HepG2 (cell line): ENCODE measurements around the gene UNG. TPM values are rescaled to one million over a fixed set of nuclear protein-coding genes. Genes with fewer than 3 reads are reported as not detected.

Experiments
- ELF4 ChIP-seq: sonication (generic); formaldehyde crosslinking; IDR thresholded peaks from 2 replicates; pipeline ENCODE4 v1.5.0; 2020; ENCODE audit warnings: missing genetic modification reagents, mild to moderate bottlenecking, moderate library complexity, borderline replicate concordance
- GABPB1 ChIP-seq: IDR thresholded peaks from 2 replicates; pipeline ENCODE4 v1.6.1; 2016; ENCODE audit warnings: mild to moderate bottlenecking, missing genetic modification reagents, moderate library complexity, missing compliant biosample characterization
- JDP2 ChIP-seq: sonication (generic); formaldehyde crosslinking; IDR thresholded peaks from 2 replicates; pipeline ENCODE4 v1.8.1; 2022; ENCODE audit warnings: missing genetic modification reagents, borderline replicate concordance
- MED1 ChIP-seq: sonication (generic); formaldehyde crosslinking; IDR thresholded peaks from 2 replicates; pipeline ENCODE4 v1.4.0; 2020; ENCODE audit warnings: missing genetic modification reagents
- PCBP2 ChIP-seq: fragments of 200-400 bp; formaldehyde crosslinking; optimal IDR thresholded peaks from 2 replicates; pipeline ENCODE3; 2018; ENCODE audit warnings: low read length, low read depth; ENCODE audit not compliant: poor library complexity, severe bottlenecking
- SNAPC4 ChIP-seq: sonication (generic); formaldehyde crosslinking; IDR thresholded peaks from 2 replicates; pipeline ENCODE4 v1.4.0; 2020; ENCODE audit warnings: mild to moderate bottlenecking, missing genetic modification reagents
- XRCC5 ChIP-seq: fragments of 200-400 bp; formaldehyde crosslinking; optimal IDR thresholded peaks from 2 replicates; pipeline ENCODE3; 2017; ENCODE audit warnings: mild to moderate bottlenecking, low read length
- ZFX ChIP-seq: sonication (generic); formaldehyde crosslinking; IDR thresholded peaks from 2 replicates; pipeline ENCODE4 v1.4.0; 2020; ENCODE audit warnings: mild to moderate bottlenecking, low read depth, missing genetic modification reagents, moderate library complexity
- ZNF275 ChIP-seq: sonication (generic); formaldehyde crosslinking; IDR thresholded peaks from 2 replicates; pipeline ENCODE4 v1.8.0; 2022; ENCODE audit warnings: missing genetic modification reagents, mild to moderate bottlenecking, inconsistent platforms, borderline replicate concordance
- ZNF280B ChIP-seq: sonication (generic); formaldehyde crosslinking; IDR thresholded peaks from 2 replicates; pipeline ENCODE4 v1.5.0; 2020; ENCODE audit warnings: missing genetic modification reagents, mild to moderate bottlenecking, borderline replicate concordance
- ZNF558 ChIP-seq: sonication (generic); formaldehyde crosslinking; IDR thresholded peaks from 2 replicates; pipeline ENCODE4 v1.9.0; 2022; ENCODE audit warnings: mild to moderate bottlenecking, missing genetic modification reagents, borderline replicate concordance
- ZNF746 ChIP-seq: sonication (generic); formaldehyde crosslinking; IDR thresholded peaks from 2 replicates; pipeline ENCODE4 v1.8.0; 2022; ENCODE audit warnings: mild to moderate bottlenecking, missing genetic modification reagents
- ZSCAN25 ChIP-seq: sonication (generic); formaldehyde crosslinking; IDR thresholded peaks from 2 replicates; pipeline ENCODE4 v1.8.0; 2022; ENCODE audit warnings: mild to moderate bottlenecking, missing genetic modification reagents
- polyA plus RNA-seq, 8 experiments: library from polyadenylated mRNA; depleted of rRNA in 3 of 8; stranded (reverse) in 7 of 8; unstranded in 1 of 8; fragments of >200 nt; fragmentation: Illumina TruSeq in 4 of 8; extraction: Trizol in 4 of 8; gene quantifications; 2 replicates each; pipeline versions ENCODE4 v1.2.1 to v1.2.3, GENCODE V29; 2011 to 2016; ENCODE audit warnings: low read depth in 4 of 8, missing spikeins in 1 of 8, mixed read lengths in 1 of 8; ENCODE audit not compliant: insufficient read depth in 1 of 8
- total RNA-seq, 5 experiments: library from RNA; depleted of rRNA; stranded (reverse); fragments of >200 nt; fragmentation: Illumina TruSeq; extraction: Trizol; gene quantifications; 2 replicates each; pipeline ENCODE4 v1.2.3, GENCODE V29; 2016; ENCODE audit warnings: low read depth in 1 of 5
- TF ChIP-seq, protein P1 (sequence below): sonication (generic); formaldehyde crosslinking; IDR thresholded peaks from 2 replicates; pipeline ENCODE4 v1.5.0; 2020; ENCODE audit warnings: missing genetic modification reagents
- TF ChIP-seq, protein P2 (sequence below): sonication (generic); formaldehyde crosslinking; IDR thresholded peaks from 2 replicates; pipeline ENCODE4 v1.5.1; 2020; ENCODE audit warnings: missing genetic modification reagents, mild to moderate bottlenecking, borderline replicate concordance
- TF ChIP-seq, protein P3 (sequence below): sonication (generic); formaldehyde crosslinking; conservative IDR thresholded peaks from 2 replicates; pipeline ENCODE4 v1.5.0; 2020; ENCODE audit warnings: missing genetic modification reagents

Gene UNG
- total and polyA plus RNA-seq, 2 of the 13 experiments (the other 11 are each of a cell fraction or from before 2014, with no cell fraction given) = 23.3 to 114 TPM

DNA sequence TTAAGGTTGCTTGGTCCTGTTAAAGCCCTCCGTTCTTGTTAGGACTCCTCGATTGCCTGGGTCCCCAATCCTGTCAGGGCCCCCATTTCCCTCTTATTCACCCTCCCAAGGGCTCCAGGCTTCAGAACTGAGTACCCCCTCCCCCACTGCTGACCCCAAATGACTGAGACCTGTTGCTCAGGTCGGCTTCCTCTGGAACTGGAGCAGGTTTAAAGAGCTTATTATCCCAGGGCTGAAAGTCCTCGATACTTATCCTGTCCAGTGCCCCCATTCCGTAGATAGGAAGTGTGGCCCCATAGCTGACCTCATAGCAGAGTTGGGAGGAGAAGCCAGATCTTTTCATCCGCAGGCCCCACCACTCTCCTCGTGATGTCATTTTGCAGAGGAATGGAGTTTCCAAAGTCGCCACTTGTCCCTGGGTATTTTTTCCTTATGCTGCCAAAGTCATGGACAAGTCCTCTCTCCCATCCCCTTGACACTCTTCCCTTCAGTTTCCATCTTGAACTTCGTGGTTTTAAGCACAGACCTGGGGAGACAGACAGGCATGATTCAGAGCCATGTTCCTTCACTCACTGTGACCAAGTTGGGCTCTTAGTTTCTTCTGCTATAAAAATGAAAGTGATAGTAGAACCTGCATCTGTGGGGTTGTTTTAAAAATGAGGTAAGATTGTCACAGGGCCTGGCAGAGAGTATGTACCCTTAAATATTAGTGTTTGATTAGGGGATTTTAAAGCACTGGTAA lies 43.8 kb upstream of the UNG start (continued):
- TF ChIP-seq SNAPC4 = no peak
- no peak for TF ChIP-seq ZSCAN25
- no peak for TF ChIP-seq ZNF558 (CRISPR knock-in tag)
- TF ChIP-seq ZNF280B (CRISPR knock-in tag) = no peak
- TF ChIP-seq ZNF746 (CRISPR knock-in tag) = no peak
- TF ChIP-seq, protein P1, sequence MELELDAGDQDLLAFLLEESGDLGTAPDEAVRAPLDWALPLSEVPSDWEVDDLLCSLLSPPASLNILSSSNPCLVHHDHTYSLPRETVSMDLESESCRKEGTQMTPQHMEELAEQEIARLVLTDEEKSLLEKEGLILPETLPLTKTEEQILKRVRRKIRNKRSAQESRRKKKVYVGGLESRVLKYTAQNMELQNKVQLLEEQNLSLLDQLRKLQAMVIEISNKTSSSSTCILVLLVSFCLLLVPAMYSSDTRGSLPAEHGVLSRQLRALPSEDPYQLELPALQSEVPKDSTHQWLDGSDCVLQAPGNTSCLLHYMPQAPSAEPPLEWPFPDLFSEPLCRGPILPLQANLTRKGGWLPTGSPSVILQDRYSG (CRISPR knock-in tag) = no peak
- TF ChIP-seq ZFX (CRISPR knock-in tag) = peak; percentile 4; the same call in 1 of the 2 replicates
- no peak for TF ChIP-seq JDP2
- TF ChIP-seq, protein P2, sequence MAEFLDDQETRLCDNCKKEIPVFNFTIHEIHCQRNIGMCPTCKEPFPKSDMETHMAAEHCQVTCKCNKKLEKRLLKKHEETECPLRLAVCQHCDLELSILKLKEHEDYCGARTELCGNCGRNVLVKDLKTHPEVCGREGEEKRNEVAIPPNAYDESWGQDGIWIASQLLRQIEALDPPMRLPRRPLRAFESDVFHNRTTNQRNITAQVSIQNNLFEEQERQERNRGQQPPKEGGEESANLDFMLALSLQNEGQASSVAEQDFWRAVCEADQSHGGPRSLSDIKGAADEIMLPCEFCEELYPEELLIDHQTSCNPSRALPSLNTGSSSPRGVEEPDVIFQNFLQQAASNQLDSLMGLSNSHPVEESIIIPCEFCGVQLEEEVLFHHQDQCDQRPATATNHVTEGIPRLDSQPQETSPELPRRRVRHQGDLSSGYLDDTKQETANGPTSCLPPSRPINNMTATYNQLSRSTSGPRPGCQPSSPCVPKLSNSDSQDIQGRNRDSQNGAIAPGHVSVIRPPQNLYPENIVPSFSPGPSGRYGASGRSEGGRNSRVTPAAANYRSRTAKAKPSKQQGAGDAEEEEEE (CRISPR knock-in tag) = no peak
- no peak for TF ChIP-seq XRCC5
- TF ChIP-seq, protein P3, sequence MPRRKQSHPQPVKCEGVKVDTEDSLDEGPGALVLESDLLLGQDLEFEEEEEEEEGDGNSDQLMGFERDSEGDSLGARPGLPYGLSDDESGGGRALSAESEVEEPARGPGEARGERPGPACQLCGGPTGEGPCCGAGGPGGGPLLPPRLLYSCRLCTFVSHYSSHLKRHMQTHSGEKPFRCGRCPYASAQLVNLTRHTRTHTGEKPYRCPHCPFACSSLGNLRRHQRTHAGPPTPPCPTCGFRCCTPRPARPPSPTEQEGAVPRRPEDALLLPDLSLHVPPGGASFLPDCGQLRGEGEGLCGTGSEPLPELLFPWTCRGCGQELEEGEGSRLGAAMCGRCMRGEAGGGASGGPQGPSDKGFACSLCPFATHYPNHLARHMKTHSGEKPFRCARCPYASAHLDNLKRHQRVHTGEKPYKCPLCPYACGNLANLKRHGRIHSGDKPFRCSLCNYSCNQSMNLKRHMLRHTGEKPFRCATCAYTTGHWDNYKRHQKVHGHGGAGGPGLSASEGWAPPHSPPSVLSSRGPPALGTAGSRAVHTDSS (CRISPR knock-in tag) = no peak
- TF ChIP-seq PCBP2 = no peak
- TF ChIP-seq ZNF275 (CRISPR knock-in tag) = no peak
- TF ChIP-seq ELF4 = no peak
- TF ChIP-seq GABPB1 (CRISPR knock-in tag) = no peak
- no peak for TF ChIP-seq MED1 (CRISPR knock-in tag)
